Stimulated activated CD4-positive, alpha-beta T cell treated with anti-CD3 and anti-CD28 coated beads, Interleukin-15, amount 100 ng/mL, for 1 hour (primary cell): ENCODE data around the gene DCC.

Experiments used
- DNase-seq, 2 donors: peaks; one replicate each; pipeline ENCODE4 v3.0.0-alpha.2; 2020; ENCODE audit warnings: low read depth in 1 of 2, low spot score in 1 of 2

DCC gene

GRCh38 chr18:52339891-52340371 is at the start of gene DCC:
Gene DCC (plus strand): TSS chr18:52340197. CDS start chr18:52340788, 591 bp downstream.
- DNase-seq: no peak

GRCh38 chr18:52310651-52311050 is 29.3 kb upstream of the DCC start:
- no peak for DNase-seq

GRCh38 chr18:52311331-52311730 is 28.7 kb upstream of the DCC start:
- no peak for DNase-seq

GRCh38 chr18:52312346-52312745 is 27.7 kb upstream of the DCC start:
- DNase-seq: no peak

GRCh38 chr18:52313213-52313612 is 26.8 kb upstream of the DCC start:
- DNase-seq: no peak

GRCh38 chr18:52319424-52319983 is 20.5 kb upstream of the DCC start:
- DNase-seq: no peak

GRCh38 chr18:52322307-52322706 is 17.7 kb upstream of the DCC start:
- no peak for DNase-seq

- no peak for DNase-seq
These were observed 16.2 kb upstream of the DCC start for GRCh38 chr18:52323802-52324201.

GRCh38 chr18:52325997-52326396 is 14.0 kb upstream of the DCC start:
- DNase-seq: no peak

- no peak for DNase-seq
These were observed 6.1 kb upstream of the DCC start for GRCh38 chr18:52333860-52334259.

GRCh38 chr18:52334307-52334706 is 5.7 kb upstream of the DCC start:
- no peak for DNase-seq

- DNase-seq: no peak
These were observed 5.1 kb upstream of the DCC start for GRCh38 chr18:52334896-52335295.

GRCh38 chr18:52337276-52337675 is 2.7 kb upstream of the DCC start:
- no peak for DNase-seq

- no peak for DNase-seq
These were observed 557 bp downstream of the DCC start for GRCh38 chr18:52340406-52341102.

GRCh38 chr18:52341103-52341432 is 1.1 kb downstream of the DCC start:
- no peak for DNase-seq

- DNase-seq: no peak
These were observed 1.8 kb downstream of the DCC start for GRCh38 chr18:52341608-52342381.

GRCh38 chr18:52342456-52342855 is 2.5 kb downstream of the DCC start:
- DNase-seq: no peak

GRCh38 chr18:52343138-52343537 is 3.1 kb downstream of the DCC start:
- DNase-seq: no peak

- DNase-seq: no peak
These were observed 3.8 kb downstream of the DCC start for GRCh38 chr18:52343731-52344340.

GRCh38 chr18:52344881-52345280 is 4.9 kb downstream of the DCC start:
- DNase-seq: no peak

GRCh38 chr18:52345428-52345827 is 5.4 kb downstream of the DCC start:
- DNase-seq: no peak

GRCh38 chr18:52348209-52348608 is 8.2 kb downstream of the DCC start:
- DNase-seq: no peak
